ENCODE measurements around the gene FABP3.
"Not testable (repeated sequence)": the region's sequence is repeated elsewhere in the genome, so short reads cannot be mapped to it uniquely, and the experiment has no call there.

FABP3 gene

GRCh38 chr1:31398246-31398645, 25.4 kb upstream of the FABP3 start:
- DNase-seq (ENCODE audit: low read depth in 2 of 2) = no peak

GRCh38 chr1:31397360-31398095, 24.7 kb upstream of the FABP3 start:
- no peak for DNase-seq (ENCODE audit: low read depth in 2 of 2)

DNA sequence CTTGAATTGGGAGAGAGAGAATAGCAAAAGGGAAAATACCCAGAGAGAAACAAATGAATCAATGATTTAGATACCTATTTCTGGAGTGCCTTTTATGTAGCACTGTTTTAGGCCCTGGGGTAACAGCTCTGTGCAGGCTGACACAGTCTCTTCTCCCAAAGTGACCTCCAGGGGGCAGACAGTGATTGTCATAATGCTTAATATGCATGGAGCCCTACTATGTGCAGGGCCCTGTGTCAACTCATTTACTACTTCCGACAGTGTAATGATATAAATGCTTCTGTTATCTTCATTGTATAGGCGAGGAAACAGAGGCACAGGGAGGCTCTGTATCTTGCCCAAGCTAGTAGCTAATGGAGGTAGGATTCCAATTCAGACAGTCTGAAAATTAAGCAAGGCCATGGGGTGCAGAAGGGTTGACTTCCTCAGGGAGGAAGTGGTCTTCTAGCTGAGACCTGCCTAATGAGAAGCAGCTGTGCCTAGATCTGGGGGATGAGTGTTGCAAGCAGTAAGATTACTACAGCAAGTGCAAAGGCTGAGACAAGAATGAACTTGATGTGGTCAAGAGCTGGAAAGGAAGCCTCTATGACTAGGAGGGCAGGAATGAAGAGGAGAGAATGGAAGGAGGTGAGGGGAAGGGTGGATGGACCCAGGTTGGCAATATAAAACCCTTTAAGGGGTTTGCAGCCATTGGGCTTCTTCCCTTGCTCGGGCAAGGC, 23.9 kb upstream of the FABP3 start:
- no peak for DNase-seq (ENCODE audit: low read depth in 2 of 2)

GRCh38 chr1:31394584-31395193, 21.8 kb upstream of the FABP3 start:
- peak; percentile 38 to 47 for DNase-seq (ENCODE audit: low read depth in 2 of 2)

DNA sequence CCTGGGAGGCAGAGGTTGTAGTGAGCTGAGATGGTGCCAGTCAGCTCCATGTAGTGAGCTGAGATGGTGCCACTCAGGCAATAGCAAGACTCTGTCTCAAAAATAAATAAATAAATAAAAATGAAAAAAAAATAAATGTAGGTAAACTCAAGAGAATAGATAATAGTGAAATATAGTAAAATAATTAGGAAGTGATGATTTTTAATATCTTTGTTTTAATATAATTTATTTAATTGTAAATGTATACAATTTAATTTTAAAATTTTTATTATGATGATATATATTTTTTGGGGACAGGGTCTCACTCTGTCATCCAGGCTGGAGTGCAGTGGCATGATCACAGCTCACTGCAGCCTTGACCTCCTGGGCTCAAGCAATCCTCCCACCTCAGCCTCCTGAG, 20.6 kb upstream of the FABP3 start:
- DNase-seq (ENCODE audit: low read depth in 2 of 2) = no peak

DNA sequence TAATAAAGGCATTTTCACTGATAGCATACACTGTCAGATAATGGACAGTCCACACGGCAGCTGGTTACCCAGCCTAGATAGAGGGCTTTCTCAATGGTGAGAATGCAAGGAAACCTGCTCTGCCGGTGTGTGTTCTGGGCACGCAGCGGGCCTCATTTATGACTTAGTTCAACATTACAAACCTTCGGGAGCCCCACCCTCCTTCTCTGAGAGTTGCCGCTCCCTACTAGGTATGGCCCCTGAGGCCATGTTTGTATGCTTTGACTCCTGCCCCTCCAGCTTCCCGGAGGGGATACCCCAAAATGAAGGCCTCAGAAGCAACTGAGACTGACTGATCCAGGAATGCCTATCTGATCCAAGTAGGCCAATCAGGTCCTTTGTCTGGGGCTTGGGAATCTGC, 17.2 kb upstream of the FABP3 start:
- DNase-seq (ENCODE audit: low read depth in 2 of 2) = no peak

DNA sequence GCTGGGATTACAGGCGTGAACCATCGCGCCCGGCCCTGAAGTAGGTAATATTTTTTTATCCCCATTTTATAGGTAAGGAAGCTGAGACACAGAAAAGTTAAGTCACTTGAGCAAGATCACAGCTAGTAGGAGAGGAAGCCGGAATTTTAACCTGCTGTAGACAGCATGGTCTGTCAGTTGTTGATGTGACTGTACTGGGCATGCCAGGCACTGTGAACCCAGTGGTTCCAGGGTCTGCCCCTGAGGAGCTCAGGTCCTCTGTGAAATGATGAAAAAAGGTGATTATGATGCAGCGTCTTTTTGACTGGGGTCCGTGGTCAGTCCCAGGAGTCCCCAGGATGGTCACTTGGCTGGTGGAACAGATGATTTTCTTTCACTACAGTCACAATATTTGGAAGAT, 16.7 kb upstream of the FABP3 start:
- DNase-seq (ENCODE audit: low read depth in 2 of 2) = no peak

- DNase-seq (ENCODE audit: low read depth in 2 of 2) = no peak
These were observed 14.7 kb upstream of the FABP3 start for GRCh38 chr1:31387612-31388011.

GRCh38 chr1:31386576-31387243, 13.8 kb upstream of the FABP3 start:
- DNase-seq (ENCODE audit: low read depth in 2 of 2) = not testable (repeated sequence)

- no peak for DNase-seq (ENCODE audit: low read depth in 2 of 2)
These were observed 11.1 kb upstream of the FABP3 start for GRCh38 chr1:31383967-31384366.

DNA sequence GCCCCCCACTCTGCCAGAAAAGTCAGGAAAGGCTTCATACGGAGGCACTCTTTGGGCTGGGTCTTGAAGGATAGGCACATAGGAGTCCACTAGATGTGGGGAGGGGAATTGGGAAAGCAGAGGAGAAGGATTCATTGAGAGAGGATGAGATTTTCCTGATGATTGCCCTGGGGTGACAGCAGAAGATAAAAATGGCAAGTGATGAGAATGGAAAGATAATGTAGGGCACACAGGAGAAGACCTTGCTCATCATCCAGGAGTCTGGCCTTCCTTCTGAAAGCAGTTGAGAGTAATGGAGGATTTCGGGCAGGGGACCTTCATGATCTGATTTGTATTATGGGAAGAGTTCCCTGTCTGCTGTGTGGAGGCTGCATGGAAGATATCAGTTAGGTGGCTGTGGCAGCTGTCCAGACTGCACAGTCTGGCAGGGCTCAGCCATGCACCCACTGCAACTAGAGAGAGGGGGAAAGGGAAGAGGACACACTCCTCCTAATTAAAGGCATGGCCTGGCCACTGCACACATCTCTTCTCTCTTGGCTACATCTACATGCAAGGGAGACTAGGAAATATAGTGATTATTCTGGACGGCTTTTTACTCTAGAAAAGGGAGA, 9.6 kb upstream of the FABP3 start:
- no peak for DNase-seq (ENCODE audit: low read depth in 2 of 2)

- no peak for DNase-seq (ENCODE audit: low read depth in 2 of 2)
These were observed 8.8 kb upstream of the FABP3 start for GRCh38 chr1:31381394-31382294.

DNA sequence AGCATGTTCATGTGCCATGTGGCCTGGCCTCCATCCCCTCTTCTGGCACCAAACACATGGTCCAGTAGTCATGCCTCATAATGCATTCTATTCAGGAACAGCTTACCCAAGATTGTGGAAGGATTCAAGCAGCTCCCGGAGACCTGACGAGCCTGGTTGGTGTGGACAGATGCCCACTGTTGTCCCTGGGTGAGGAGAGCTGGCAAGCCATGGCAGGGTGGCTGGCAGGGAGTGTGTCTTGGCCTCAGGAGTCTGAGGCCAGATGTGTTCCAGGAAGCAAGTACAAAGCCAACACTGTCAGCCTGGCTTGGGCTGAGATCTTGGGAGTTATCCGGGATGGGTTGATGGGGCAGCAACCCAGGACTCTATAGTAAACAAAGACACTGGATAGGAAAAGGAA, 7.3 kb upstream of the FABP3 start:
- DNase-seq (ENCODE audit: low read depth in 2 of 2) = no peak

GRCh38 chr1:31378001-31378400, 5.1 kb upstream of the FABP3 start:
- DNase-seq (ENCODE audit: low read depth in 2 of 2) = no peak

GRCh38 chr1:31377364-31377863, 4.5 kb upstream of the FABP3 start:
- no peak for DNase-seq (ENCODE audit: low read depth in 2 of 2)

DNA sequence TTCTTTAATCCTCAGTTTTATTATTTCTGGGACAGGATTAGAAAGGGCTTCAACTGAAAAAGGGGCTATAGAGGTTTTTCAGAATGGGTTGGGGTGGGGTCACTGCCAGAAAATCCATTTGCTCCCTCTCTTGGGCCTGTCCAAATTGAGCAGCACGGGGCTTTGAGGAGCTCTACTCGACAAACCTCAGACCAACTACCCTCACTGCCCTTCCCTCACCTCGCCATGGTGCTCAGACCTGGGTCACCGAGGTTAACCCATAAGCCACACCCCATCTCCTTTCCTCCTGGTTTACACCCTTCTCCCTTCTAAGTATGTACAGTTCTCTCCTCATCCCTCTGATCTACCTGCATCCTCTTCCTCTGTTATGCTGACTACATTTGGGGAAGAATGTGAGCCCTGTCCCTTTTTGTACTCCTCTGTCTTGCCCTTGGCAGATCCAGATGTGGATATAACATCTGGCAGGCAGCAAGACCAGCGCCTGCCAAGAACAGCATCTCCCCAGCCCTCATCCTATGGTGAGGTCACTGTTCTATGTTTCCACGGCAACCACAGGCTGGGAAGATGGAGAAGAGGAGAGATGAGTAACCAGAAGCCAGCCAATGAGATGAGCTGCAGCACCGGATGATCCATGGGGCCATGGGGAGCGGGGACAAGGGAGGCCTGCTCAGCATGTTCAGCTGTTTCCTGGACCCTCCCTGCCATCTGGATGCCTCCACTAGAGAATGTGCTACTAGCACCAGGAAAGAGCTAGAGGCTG, 3.7 kb upstream of the FABP3 start:
- DNase-seq (ENCODE audit: low read depth in 2 of 2) = no peak

- no peak for DNase-seq (ENCODE audit: low read depth in 2 of 2)
These were observed 1.8 kb upstream of the FABP3 start for GRCh38 chr1:31374511-31375196.

GRCh38 chr1:31373897-31374486, 1.1 kb upstream of the FABP3 start:
- DNase-seq (ENCODE audit: low read depth in 2 of 2) = no peak

GRCh38 chr1:31372751-31373055, 173 bp downstream of the FABP3 start:
- no peak for DNase-seq (ENCODE audit: low read depth in 2 of 2)
